NCI-H748 treated with DMSO at 0.1 percent for 48 hours (cell line): ENCODE data around the gene HOXA4.
A peak's percentile ranks its signal among the peaks of the same experiment; 100 is the strongest.

Source experiments
- DNase-seq: peaks from one replicate; lab custom pipeline; 2025; lab: John Stamatoyannopoulos, UW

Gene HOXA4

DNA sequence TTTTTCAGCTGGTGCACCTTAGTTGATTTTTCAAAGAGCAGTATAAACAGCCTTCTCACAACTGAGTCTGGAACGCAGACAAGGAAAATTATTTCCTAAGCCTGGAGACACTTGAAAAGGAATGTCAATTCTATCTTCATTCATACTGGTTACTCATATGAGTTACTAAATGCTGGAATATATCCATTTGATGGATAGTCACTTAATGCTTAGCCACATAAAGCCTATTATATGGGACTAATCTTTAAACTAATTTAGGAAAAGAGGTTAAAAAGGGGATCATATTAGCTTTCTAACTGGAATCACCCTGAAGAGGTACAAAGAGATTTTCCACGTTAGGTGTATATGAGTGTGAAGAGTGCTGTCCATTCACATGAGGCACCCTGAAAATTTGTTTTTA is 1.7 kb upstream of the HOXA4 start:
- no peak for DNase-seq

GRCh38 chr7:27131390-27131819 is 848 bp upstream of the HOXA4 start:
- DNase-seq: no peak

GRCh38 chr7:27129729-27130539 is 623 bp downstream of the HOXA4 start:
- DNase-seq: peak; percentile 62

GRCh38 chr7:27128776-27129728 is 1.5 kb downstream of the HOXA4 start:
- no peak for DNase-seq

DNA sequence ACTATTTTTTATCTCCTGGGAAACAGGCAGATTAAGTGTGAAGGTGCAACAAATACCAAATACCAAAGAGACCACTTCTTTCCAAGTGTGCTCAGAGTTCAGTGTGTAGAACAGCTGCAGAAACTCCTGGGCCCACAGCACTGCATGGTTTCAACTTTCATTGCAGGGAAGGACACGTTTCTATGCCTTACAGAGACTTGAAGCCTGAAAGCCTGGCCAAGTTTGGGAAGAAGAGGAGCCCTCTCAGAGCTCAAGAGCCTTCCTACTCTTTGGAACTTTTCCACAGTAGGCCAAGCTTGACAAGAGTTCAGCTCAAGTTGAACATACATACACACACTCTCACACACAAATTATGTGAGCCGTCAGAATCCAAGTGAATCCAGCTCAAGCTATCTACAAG is 2.5 kb downstream of the HOXA4 start:
- DNase-seq: no peak

DNA sequence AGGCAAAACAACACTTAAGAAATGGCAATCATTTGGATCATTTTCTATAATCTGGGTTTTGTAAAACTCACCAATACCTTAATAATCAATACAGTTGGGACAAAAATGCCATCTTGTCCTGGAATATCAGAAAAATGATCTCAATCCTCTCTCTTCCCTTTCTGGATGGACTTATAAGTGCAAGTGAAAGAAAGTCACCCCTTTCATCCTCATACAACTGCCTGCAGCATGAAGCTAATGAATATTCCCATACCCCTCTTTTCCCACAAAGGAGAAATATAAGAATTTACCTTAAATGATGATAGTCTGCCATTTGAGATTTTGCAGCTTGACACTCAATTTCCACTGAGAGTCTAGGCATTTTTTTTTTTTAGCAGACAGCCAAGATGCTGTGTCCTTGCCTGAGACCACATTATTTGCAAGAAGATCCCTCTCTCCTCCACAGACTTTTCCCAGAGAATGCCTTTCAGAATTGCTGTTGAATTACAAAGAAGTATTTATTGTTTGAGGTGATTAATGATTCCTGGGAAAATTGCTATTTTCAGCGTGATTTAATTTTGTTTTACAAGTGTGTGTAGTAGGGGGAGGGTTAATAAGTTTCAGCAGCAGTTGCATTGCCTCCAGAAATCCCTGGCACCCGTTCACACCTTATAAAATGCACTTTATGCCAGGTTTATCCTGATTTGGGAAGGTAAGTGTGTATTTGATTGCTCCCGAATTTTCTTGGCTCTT is 3.8 kb downstream of the HOXA4 start:
- no peak for DNase-seq

DNA sequence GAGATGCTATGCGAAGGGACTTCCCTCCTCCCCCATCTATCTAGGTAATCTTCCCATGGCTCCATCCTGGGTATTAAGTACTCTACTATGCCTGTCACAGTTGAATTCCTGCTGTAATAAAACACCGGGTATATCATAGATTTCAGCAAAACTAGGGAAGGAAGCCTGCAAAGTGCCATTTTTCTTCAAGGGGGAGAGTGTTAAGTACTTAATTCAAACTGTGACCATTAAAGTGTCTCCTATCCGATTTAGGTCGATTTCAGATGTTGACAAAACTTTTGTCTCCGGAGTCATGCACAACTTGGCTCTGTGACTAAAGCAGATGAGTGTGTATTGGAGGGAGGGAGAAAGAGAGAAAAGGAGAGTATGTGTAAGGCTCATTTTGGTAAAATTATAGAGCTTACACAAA is 4.6 kb downstream of the HOXA4 start:
- no peak for DNase-seq

- no peak for DNase-seq
Measured at GRCh38 chr7:27124902-27125689, 5.5 kb downstream of the HOXA4 start.

GRCh38 chr7:27124096-27124901 is 6.3 kb downstream of the HOXA4 start:
- DNase-seq: no peak

DNA sequence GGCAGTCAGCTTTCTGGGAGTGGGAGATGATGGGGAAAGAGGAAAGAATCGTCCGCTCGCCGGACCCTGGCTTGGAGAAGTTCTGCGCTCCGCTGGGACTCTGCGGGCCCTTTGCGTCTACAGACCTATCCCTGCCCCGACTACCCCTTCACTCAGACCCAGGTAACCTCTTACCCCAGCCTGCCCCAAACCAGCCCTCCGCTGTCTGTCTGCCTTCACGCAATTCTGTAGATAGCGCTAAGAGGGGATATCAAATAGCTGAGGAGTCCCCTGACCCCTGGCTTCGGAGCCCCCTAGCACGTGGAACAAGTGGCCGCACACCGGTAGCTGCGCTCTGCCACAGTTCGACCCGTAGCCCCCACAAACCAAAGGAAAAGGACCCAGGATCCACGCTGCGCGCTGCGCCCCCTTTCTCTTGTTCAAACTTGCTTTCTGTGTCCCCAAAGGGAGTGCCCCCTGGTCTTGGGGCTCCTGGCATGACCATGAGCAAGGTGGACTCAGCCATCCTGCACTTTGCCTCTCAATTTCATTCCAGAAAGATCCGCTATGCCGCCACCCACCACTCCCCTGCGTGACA is 7.0 kb downstream of the HOXA4 start:
- DNase-seq: no peak

GRCh38 chr7:27123007-27123476 is 7.5 kb downstream of the HOXA4 start:
- no peak for DNase-seq

GRCh38 chr7:27122077-27122910 is 8.3 kb downstream of the HOXA4 start:
- DNase-seq: no peak

DNA sequence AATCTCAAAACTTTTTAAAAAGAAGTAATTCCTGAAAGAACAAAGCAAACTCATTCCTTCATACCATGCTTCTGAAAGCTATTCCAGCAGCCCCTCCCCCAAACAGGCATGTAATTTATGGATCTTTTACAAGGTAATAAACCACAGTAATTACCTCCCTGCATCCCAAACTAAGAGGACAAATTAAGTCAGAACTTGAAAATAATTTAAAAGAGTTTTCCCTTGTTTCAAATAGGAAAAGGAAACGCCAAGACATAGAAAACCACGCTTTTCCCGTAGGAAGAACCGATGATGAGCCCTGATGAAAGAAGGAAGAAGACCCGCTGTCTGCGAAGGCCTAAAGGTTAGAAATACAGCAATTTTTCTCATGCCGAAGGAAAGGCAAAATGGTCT is 8.9 kb downstream of the HOXA4 start:
- DNase-seq: no peak

DNA sequence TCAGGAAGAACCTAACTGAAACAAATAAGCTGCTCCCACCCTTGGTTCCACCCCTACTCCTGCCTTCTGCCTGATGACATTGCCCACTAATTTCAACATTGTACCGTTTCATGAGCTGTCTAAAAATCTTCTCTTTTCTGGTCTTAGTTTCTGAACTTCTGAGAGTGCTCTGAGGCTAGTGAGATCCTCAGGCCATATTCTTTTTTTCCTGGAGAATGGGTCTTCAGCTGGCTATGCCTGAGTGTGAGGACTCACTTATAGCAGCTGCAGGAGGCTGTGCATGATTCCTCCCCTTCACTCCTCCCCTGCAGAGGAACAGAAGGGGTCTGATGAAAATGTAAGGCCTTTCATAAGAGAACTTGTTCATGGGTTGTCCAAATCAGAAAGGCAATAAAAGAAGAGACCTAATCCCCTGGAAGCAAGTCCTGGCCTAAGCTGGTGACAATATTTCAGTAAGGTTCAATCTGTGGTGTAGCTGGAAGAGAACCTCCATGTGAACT is 11.1 kb downstream of the HOXA4 start:
- DNase-seq: no peak

DNA sequence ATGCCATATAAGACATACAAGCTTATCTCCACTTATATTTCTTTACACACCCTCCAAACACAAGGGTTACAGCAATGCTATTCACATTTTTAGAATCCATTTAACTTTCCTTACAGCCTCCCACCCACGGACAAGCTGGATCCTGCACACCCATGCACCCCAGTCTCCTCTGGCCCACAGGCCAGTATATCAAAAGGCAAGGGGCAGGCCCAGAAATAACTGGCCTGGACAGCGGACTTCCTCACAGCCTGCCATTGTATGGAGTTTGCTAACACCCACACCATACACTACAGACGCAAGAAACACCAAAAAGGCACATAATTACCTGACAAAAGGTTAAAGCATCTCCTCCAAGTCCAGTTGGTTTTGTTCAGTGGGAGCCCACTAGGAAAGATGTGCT is 12.0 kb downstream of the HOXA4 start:
- no peak for DNase-seq

GRCh38 chr7:27117887-27118491 is 12.6 kb downstream of the HOXA4 start:
- DNase-seq: no peak

DNA sequence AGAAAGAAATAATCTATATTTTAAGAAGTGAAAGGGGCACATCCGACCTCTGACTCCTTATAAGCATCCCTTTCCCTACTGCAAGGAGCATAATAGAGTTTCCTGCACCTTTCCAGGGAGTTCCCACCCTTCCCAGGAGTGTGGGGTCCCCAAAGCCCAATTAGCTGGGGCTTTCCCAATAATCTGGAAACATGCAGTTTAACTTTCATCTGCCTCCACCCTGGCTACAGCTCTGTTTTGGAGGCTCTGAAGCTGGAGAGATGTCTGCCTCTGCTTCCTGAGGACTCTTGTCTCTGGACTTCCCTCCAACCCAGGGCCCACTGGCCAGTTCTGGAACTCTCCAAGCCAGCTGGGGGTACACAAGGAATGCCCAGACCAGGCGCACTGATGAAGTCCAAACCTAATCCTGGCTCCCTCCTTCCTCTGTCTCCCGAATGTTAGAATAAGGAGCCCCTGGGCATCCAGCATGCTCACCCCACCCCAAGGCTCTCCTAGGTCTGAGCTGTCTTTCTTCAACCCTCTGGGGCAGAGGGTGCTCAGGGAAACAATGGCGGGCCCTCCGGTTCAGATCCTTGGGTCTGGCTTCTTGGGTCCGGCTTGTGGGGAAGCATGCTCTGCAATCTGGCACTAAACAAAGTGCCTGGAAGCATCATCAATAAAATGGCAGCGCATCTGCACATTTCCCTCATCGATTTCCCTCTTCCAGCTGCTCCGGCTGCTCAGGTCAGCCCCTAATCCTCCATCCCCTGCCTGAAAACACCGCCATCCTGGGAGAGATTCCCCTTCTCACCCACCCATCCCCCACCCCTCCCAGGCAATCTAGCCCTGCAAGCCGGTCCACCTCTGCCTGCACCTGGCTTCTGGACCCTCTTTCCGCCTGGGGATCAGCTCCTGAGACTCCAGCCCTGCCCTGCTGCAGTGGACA is 13.3 kb downstream of the HOXA4 start:
- DNase-seq: no peak
